ENCODE measurements around the gene MATN3.

Gene MATN3

GRCh38 chr2:20030224-20030623 is 17.8 kb upstream of the MATN3 start:
- ChIA-PET CTCF (no interaction called here), POLR2A (ENCODE audit: low non-redundant PET) (no interaction called here)

GRCh38 chr2:20027705-20028434 is 15.4 kb upstream of the MATN3 start:
- CTCF ChIA-PET: interaction anchor here (0.6 kb wide), 1 partner anchor 76 kb away, joined by 3 read pairs; no protein-coding TSS in a partner anchor
- POLR2A ChIA-PET (ENCODE audit: low non-redundant PET): no interaction called here
- no peak overlapping the region for H3K27ac ChIP-seq
- no peak for DNase-seq (ENCODE audit: low spot score)
- TF ChIP-seq CTCF (conservative IDR thresholded peaks at IDR 0.05; ENCODE audit: low read depth): no peak

More at GRCh38 chr2:20030224-20030623, 17.8 kb upstream of the MATN3 start:
- H3K27ac ChIP-seq: no peak overlapping the region
- no peak for DNase-seq (ENCODE audit: low spot score)
- no peak for TF ChIP-seq CTCF (conservative IDR thresholded peaks at IDR 0.05; ENCODE audit: low read depth)

GRCh38 chr2:20027260-20027677 is 14.8 kb upstream of the MATN3 start:
- DNase-seq (ENCODE audit: low spot score): no peak
- POLR2A ChIA-PET (ENCODE audit: low non-redundant PET): no interaction called here
- H3K27ac ChIP-seq: no peak overlapping the region
- TF ChIP-seq CTCF (conservative IDR thresholded peaks at IDR 0.05; ENCODE audit: low read depth): no peak
- CTCF ChIA-PET: interaction anchor here (0.6 kb wide), 1 partner anchor 77 kb away, joined by 3 read pairs; no protein-coding TSS in a partner anchor

GRCh38 chr2:20025065-20025786 is 12.8 kb upstream of the MATN3 start:
- no peak overlapping the region for H3K27ac ChIP-seq
- POLR2A ChIA-PET (ENCODE audit: low non-redundant PET): no interaction called here
- CTCF ChIA-PET: no interaction called here
- TF ChIP-seq CTCF (conservative IDR thresholded peaks at IDR 0.05; ENCODE audit: low read depth): no peak
- DNase-seq (ENCODE audit: low spot score): no peak

DNA sequence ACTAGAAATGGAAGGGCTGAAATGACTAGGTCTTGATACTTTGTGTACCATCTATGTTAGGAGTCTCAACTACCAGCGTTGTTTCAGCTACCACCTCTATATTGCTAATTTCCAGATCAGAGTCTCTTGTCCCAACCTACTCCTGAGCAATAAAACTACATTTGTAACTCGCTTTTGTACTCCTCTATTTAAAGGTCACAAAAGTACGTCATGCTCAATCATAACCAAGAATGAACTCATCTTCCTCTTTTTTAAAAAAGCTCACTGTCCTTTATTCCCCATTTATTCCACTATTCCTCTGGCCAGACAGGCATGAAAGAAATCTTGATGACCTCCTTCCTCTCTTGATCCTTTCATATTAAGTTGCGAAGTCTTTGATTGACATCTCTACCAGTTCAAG is 11.2 kb upstream of the MATN3 start:
- no peak overlapping the region for H3K27ac ChIP-seq
- ChIA-PET CTCF (no interaction called here), POLR2A (ENCODE audit: low non-redundant PET) (no interaction called here)
- no peak for DNase-seq (ENCODE audit: low spot score)
- no peak for TF ChIP-seq CTCF (conservative IDR thresholded peaks at IDR 0.05; ENCODE audit: low read depth)

DNA sequence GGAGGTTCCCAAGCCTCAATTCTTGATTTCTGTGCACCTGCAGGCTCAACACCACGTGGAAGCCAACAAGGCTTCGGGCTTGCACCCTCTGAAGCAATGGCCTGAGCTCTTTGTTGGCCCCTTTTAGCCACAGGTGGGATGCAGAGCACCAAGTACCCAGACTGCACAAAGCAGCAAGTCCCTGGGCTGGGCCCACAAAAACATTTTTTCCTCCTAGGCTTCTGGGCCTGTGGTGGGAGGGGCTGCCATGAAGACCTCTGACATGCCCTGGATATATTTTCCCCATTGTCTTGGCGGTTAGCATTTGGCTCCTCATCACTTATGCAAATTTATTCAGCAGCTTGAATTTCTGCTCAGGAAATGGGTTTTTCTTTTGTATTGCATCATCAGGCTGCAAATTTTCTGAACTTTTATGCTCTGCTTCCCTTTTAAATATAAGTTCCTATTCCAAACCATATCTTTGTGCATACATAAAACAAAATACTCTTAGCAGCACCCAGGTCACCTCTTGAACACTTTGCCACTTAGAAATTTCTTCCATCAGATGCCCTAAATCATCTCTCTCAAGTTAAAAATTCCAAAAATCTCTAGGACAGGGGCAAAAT is 9.0 kb upstream of the MATN3 start:
- POLR2A ChIA-PET (ENCODE audit: low non-redundant PET): no interaction called here
- CTCF ChIA-PET: interaction anchor here (1.0 kb wide), 1 partner anchor 72 kb away, joined by 4 read pairs; no protein-coding TSS in a partner anchor
- DNase-seq (ENCODE audit: low spot score): no peak
- H3K27ac ChIP-seq: no peak overlapping the region
- no peak for TF ChIP-seq CTCF (conservative IDR thresholded peaks at IDR 0.05; ENCODE audit: low read depth)
